IPS-20b (cell line): ENCODE data around the gene SHOC2.

Experiments used
- H3K27ac ChIP-seq: one replicate; pipeline ENCODE4 v1.5.1; 2013; ENCODE audit warnings: low read length
- H3K27me3 ChIP-seq: 2 replicates; pipeline ENCODE4 v1.6.1; 2013; ENCODE audit warnings: mild to moderate bottlenecking, low read length, inconsistent platforms; ENCODE audit not compliant: insufficient read depth
- H3K36me3 ChIP-seq: 2 replicates; pipeline ENCODE4 v1.6.1; 2013; ENCODE audit warnings: low read depth, mild to moderate bottlenecking, inconsistent platforms, low read length, moderate library complexity; ENCODE audit not compliant: insufficient read depth
- H3K4me1 ChIP-seq: 2 replicates; pipeline ENCODE4 v1.6.1; 2013; ENCODE audit warnings: mild to moderate bottlenecking, control low read depth, inconsistent platforms, low read length, moderate library complexity; ENCODE audit not compliant: insufficient read depth
- H3K4me3 ChIP-seq: 2 replicates; pipeline ENCODE4 v1.5.1; 2013; ENCODE audit warnings: mild to moderate bottlenecking, low read length, inconsistent platforms
- H3K9ac ChIP-seq: 2 replicates; pipeline ENCODE4 v1.6.1; 2013; ENCODE audit warnings: low read depth, mild to moderate bottlenecking, inconsistent platforms, low read length, moderate library complexity
- H3K9me3 ChIP-seq: 2 replicates; pipeline ENCODE4 v1.6.1; 2013; ENCODE audit warnings: mild to moderate bottlenecking, low read depth, low read length, inconsistent platforms; ENCODE audit not compliant: insufficient read depth

The SHOC2 gene

GRCh38 chr10:110959379-110960332 lies 40.3 kb downstream of the SHOC2 start:
- H3K36me3 ChIP-seq, result no peaks in the 10 kb centered on the region
- H3K4me1 ChIP-seq, result no peaks in the 10 kb centered on the region
- H3K27me3 ChIP-seq, result no peaks in the 10 kb centered on the region
- H3K9me3 ChIP-seq, result no peaks in the 10 kb centered on the region
- H3K9ac ChIP-seq, result no peak overlapping the region
- H3K27ac ChIP-seq, result no peak overlapping the region
- no peak overlapping the region for H3K4me3 ChIP-seq

DNA sequence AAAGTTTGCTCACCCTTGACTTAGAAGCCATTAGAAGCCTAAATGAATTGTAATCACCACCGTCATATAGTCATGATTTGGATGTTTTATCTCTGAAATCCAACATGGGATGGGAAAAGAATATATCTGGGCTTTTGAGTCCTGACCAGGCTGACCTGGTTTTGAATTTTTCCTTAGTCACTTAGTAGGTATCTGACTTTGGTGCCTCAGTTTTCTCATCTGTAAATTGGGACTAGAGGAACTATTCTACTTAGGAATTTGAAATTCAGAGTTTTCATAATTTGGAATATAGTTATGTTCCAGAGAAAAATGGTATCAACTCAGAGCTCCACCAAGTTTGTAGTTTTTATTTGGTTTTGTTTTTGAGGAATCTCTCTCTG lies 40.9 kb downstream of the SHOC2 start:
- Histone ChIP-seq H3K36me3 (no peaks in the 10 kb centered on the region), H3K27me3 (no peaks in the 10 kb centered on the region), H3K4me3 (no peak overlapping the region), H3K9me3 (no peaks in the 10 kb centered on the region), H3K27ac (no peak overlapping the region), H3K4me1 (no peaks in the 10 kb centered on the region), H3K9ac (no peak overlapping the region)

DNA sequence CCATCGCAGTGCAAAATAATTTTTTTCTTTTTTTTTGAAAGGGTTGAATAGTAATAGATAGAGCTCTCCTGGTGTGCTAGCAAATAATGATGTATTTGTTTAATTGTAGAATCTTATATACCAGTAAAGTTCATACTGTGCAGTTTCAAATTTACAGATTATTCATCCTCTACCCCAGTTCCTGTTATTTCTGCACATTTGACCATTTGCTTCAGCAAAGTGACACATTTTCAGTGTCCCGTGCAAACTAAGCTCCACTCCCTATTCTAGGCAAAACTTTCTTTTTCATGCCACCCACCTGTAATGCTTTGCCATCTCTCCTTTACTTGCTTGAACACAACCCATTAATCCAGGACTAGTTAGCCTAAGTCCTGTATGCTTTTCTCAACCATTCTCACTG lies 43.0 kb downstream of the SHOC2 start:
- H3K9ac ChIP-seq, result no peak overlapping the region
- no peak overlapping the region for H3K4me3 ChIP-seq
- H3K9me3 ChIP-seq, result no peaks in the 10 kb centered on the region
- no peak overlapping the region for H3K27ac ChIP-seq
- no peaks in the 10 kb centered on the region for H3K4me1 ChIP-seq
- no peaks in the 10 kb centered on the region for H3K27me3 ChIP-seq
- H3K36me3 ChIP-seq, result no peaks in the 10 kb centered on the region

- H3K36me3 ChIP-seq, result no peaks in the 10 kb centered on the region
- no peak overlapping the region for H3K9ac ChIP-seq
- no peak overlapping the region for H3K4me3 ChIP-seq
- H3K27ac ChIP-seq, result no peak overlapping the region
- H3K4me1 ChIP-seq, result no peaks in the 10 kb centered on the region
- no peaks in the 10 kb centered on the region for H3K9me3 ChIP-seq
- no peaks in the 10 kb centered on the region for H3K27me3 ChIP-seq
These were observed 43.8 kb downstream of the SHOC2 start for GRCh38 chr10:110963162-110963561.

DNA sequence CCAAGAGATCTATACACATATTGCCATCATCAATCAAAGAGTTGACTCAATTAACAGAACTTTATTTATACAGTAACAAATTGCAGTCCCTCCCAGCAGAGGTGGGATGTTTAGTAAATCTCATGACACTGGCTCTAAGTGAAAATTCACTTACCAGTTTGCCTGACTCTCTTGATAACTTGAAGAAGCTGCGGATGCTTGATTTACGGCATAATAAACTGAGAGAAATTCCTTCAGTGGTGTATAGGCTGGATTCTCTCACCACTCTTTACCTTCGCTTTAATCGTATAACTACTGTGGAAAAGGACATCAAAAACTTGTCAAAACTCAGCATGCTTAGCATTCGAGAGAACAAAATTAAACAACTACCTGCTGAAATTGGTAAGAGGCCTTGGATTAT lies 45.3 kb downstream of the SHOC2 start:
- H3K36me3 ChIP-seq, result no peaks in the 10 kb centered on the region
- no peaks in the 10 kb centered on the region for H3K27me3 ChIP-seq
- no peak overlapping the region for H3K27ac ChIP-seq
- no peaks in the 10 kb centered on the region for H3K9me3 ChIP-seq
- H3K4me1 ChIP-seq, result no peaks in the 10 kb centered on the region
- no peak overlapping the region for H3K9ac ChIP-seq
- no peak overlapping the region for H3K4me3 ChIP-seq

GRCh38 chr10:110965216-110965615 lies 45.8 kb downstream of the SHOC2 start:
- no peaks in the 10 kb centered on the region for H3K9me3 ChIP-seq
- no peak overlapping the region for H3K9ac ChIP-seq
- no peaks in the 10 kb centered on the region for H3K4me1 ChIP-seq
- H3K4me3 ChIP-seq, result no peak overlapping the region
- no peaks in the 10 kb centered on the region for H3K27me3 ChIP-seq
- H3K36me3 ChIP-seq, result no peaks in the 10 kb centered on the region
- no peak overlapping the region for H3K27ac ChIP-seq

- no peaks in the 10 kb centered on the region for H3K9me3 ChIP-seq
- H3K27me3 ChIP-seq, result no peaks in the 10 kb centered on the region
- H3K36me3 ChIP-seq, result no peaks in the 10 kb centered on the region
- H3K9ac ChIP-seq, result no peak overlapping the region
- no peak overlapping the region for H3K27ac ChIP-seq
- H3K4me3 ChIP-seq, result no peak overlapping the region
- H3K4me1 ChIP-seq, result no peaks in the 10 kb centered on the region
These were observed 46.7 kb downstream of the SHOC2 start for GRCh38 chr10:110966146-110966545.

GRCh38 chr10:110967009-110967630 lies 47.7 kb downstream of the SHOC2 start:
- H3K27ac ChIP-seq, result no peak overlapping the region
- no peak overlapping the region for H3K9ac ChIP-seq
- no peaks in the 10 kb centered on the region for H3K36me3 ChIP-seq
- H3K4me1 ChIP-seq, result no peaks in the 10 kb centered on the region
- H3K4me3 ChIP-seq, result no peak overlapping the region
- H3K27me3 ChIP-seq, result no peaks in the 10 kb centered on the region
- H3K9me3 ChIP-seq, result no peaks in the 10 kb centered on the region

- Histone ChIP-seq H3K4me1 (no peaks in the 10 kb centered on the region), H3K27me3 (no peaks in the 10 kb centered on the region), H3K27ac (no peak overlapping the region), H3K9me3 (no peaks in the 10 kb centered on the region), H3K9ac (no peak overlapping the region), H3K36me3 (no peaks in the 10 kb centered on the region), H3K4me3 (no peak overlapping the region)
These were observed 48.2 kb downstream of the SHOC2 start for GRCh38 chr10:110967645-110968044.

GRCh38 chr10:110969183-110969582 lies 49.8 kb downstream of the SHOC2 start:
- no peak overlapping the region for H3K4me3 ChIP-seq
- no peak overlapping the region for H3K9ac ChIP-seq
- no peak overlapping the region for H3K27ac ChIP-seq
- H3K4me1 ChIP-seq, result no peaks in the 10 kb centered on the region
- no peaks in the 10 kb centered on the region for H3K9me3 ChIP-seq
- no peaks in the 10 kb centered on the region for H3K27me3 ChIP-seq
- H3K36me3 ChIP-seq, result no peaks in the 10 kb centered on the region

- Histone ChIP-seq H3K9ac (no peak overlapping the region), H3K36me3 (no peaks in the 10 kb centered on the region), H3K4me3 (no peak overlapping the region), H3K4me1 (no peaks in the 10 kb centered on the region), H3K27me3 (no peaks in the 10 kb centered on the region), H3K9me3 (no peaks in the 10 kb centered on the region), H3K27ac (no peak overlapping the region)
These were observed 52.2 kb downstream of the SHOC2 start for GRCh38 chr10:110971638-110972037.
